Esophagus squamous epithelium (tissue), 5 donors: ENCODE results near the gene SHLD1. TPM values are rescaled to one million over a fixed set of nuclear protein-coding genes. Genes with fewer than 3 reads are reported as not detected.
"Not testable (repeated sequence)": the region's sequence is repeated elsewhere in the genome, so short reads cannot be mapped to it uniquely, and the experiment has no call there.

ENCODE experiments used
- DNase-seq: peaks from one replicate; lab custom pipeline; 2025; lab: John Stamatoyannopoulos, UW
- H3K27ac ChIP-seq, 4 donors: fragments of 200-600 bp; sonication (generic); one replicate each; pipeline ENCODE4 v1.5.1; 2016 to 2019; ENCODE audit warnings: mild to moderate bottlenecking in 1 of 4
- H3K27me3 ChIP-seq, 4 donors: fragments of 200-600 bp; sonication (generic); 1 replicate in 3 of 4; 2 replicates in 1 of 4; pipeline versions ENCODE4 v1.5.1 to v1.6.0; 2017 to 2021; ENCODE audit warnings: antibody characterized with exemption in 1 of 4
- H3K36me3 ChIP-seq, 3 donors: fragments of 200-600 bp; sonication (generic); one replicate each; pipeline ENCODE4 v1.5.1; 2016 to 2019
- H3K4me1 ChIP-seq, 3 donors: fragments of 200-600 bp; sonication (generic); one replicate each; pipeline ENCODE4 v1.5.1; 2017 to 2019
- H3K4me3 ChIP-seq, 4 donors: fragments of 200-600 bp; sonication (generic); 1 replicate in 3 of 4; 2 replicates in 1 of 4; pipeline ENCODE4 v1.5.1; 2016 to 2019; ENCODE audit warnings: mild to moderate bottlenecking in 2 of 4, moderate library complexity in 1 of 4
- H3K9me3 ChIP-seq, 3 donors: fragments of 200-600 bp; sonication (generic); one replicate each; pipeline ENCODE4 v1.5.1; 2016 to 2019
- CTCF ChIP-seq, 6 experiments: fragments of 450-650 bp in 4 of 6; fragments of 200-600 bp in 2 of 6; sonication (generic) in 2 of 6; IDR thresholded peaks; one replicate each; pipeline ENCODE4 v1.5.1; 2016 to 2019; ENCODE audit warnings: antibody characterized with exemption in 6 of 6, mild to moderate bottlenecking in 4 of 6, moderate library complexity in 4 of 6
- POLR2A ChIP-seq, 4 donors: fragments of 450-650 bp; IDR thresholded peaks; one replicate each; pipeline ENCODE4 v1.6.1; 2017; ENCODE audit warnings: antibody characterized with exemption in 4 of 4, mild to moderate bottlenecking in 4 of 4, moderate library complexity in 3 of 4
- WGBS, 2 donors: methylation state at CpG; one replicate each; pipeline ENCODE4 v1.1.5; 2018; 5-methylcytosine and 5-hydroxymethylcytosine counted together
- intact Hi-C: fragments of 100-400 bp; cut with DNase I; formaldehyde crosslinking; loops from one replicate; pipeline ENCODE4 v1.15.0; 2022
- total RNA-seq, 4 donors: library from RNA; depleted of rRNA; stranded (reverse); fragments of >200 nt; gene quantifications; one replicate each; pipeline ENCODE4 v1.1.0, GENCODE V29; 2016
- donor health status: DM: yes; HTN: yes; CAD: no.

SHLD1 gene
- total RNA-seq, 4 donors from 2014 or later: 1.2 to 3.6 (median 2.0) TPM

- 89 to 96% methylated on average over 8 of the region's 8 CpGs for WGBS, 2 donors
- intact Hi-C loops: no loop called here
- H3K4me3 ChIP-seq: no peak overlapping the region
- H3K36me3 ChIP-seq: no peaks in the 10 kb centered on the region
- H3K27me3 ChIP-seq: no peaks in the 10 kb centered on the region
- no peaks in the 10 kb centered on the region for H3K9me3 ChIP-seq
- TF ChIP-seq POLR2A (IDR thresholded peaks at IDR 0.05) (no peak), CTCF (IDR thresholded peaks at IDR 0.05) (no peak)
- H3K4me1 ChIP-seq: no peaks in the 10 kb centered on the region
- no peak for DNase-seq
- no peak overlapping the region for H3K27ac ChIP-seq
Observed at GRCh38 chr20:5796331-5797040, 46.3 kb downstream of the SHLD1 start.

GRCh38 chr20:5797165-5797564 is 47.0 kb downstream of the SHLD1 start:
- no peak overlapping the region for H3K27ac ChIP-seq
- H3K36me3 ChIP-seq: no peaks in the 10 kb centered on the region
- no peaks in the 10 kb centered on the region for H3K27me3 ChIP-seq
- no peaks in the 10 kb centered on the region for H3K9me3 ChIP-seq
- H3K4me1 ChIP-seq: no peaks in the 10 kb centered on the region
- no peak for DNase-seq
- H3K4me3 ChIP-seq: no peak overlapping the region
- intact Hi-C loops: no loop called here
- WGBS, 2 donors: 73 to 100% methylated on average over 1 of the region's 1 CpG
- TF ChIP-seq CTCF (IDR thresholded peaks at IDR 0.05) (no peak), POLR2A (IDR thresholded peaks at IDR 0.05) (no peak)

- Histone ChIP-seq H3K27me3 (no peaks in the 10 kb centered on the region), H3K4me1 (no peaks in the 10 kb centered on the region), H3K36me3 (no peaks in the 10 kb centered on the region), H3K27ac (no peak overlapping the region), H3K9me3 (no peaks in the 10 kb centered on the region), H3K4me3 (no peak overlapping the region)
- TF ChIP-seq POLR2A (IDR thresholded peaks at IDR 0.05): no peak
- TF ChIP-seq CTCF (IDR thresholded peaks at IDR 0.05): no peak
- DNase-seq: no peak
- 60 to 80% methylated on average over 7 of the region's 7 CpGs for WGBS, 2 donors
- intact Hi-C loops: no loop called here
Observed at GRCh38 chr20:5797843-5798462, 47.8 kb downstream of the SHLD1 start.

GRCh38 chr20:5803754-5804303 is 53.6 kb downstream of the SHLD1 start:
- H3K4me3 ChIP-seq, DNase-seq, H3K27me3 ChIP-seq, intact Hi-C loops, H3K27ac ChIP-seq, H3K36me3 ChIP-seq, H3K9me3 ChIP-seq: not testable (repeated sequence)
- H3K4me1 ChIP-seq: peaks cover 0 to 16% (median 0%) of the 10 kb centered on the region in 3 donors
- WGBS, 2 donors: 86 to 92% methylated on average over 12 of the region's 13 CpGs

- 84 to 92% methylated on average over 7 of the region's 7 CpGs for WGBS, 2 donors
- Histone ChIP-seq H3K27me3 (no peaks in the 10 kb centered on the region), H3K27ac (no peak overlapping the region), H3K4me1 (peaks cover 0 to 16% (median 0%) of the 10 kb centered on the region in 3 donors), H3K36me3 (no peaks in the 10 kb centered on the region), H3K4me3 (no peak overlapping the region), H3K9me3 (no peaks in the 10 kb centered on the region)
- no peak for DNase-seq
- no peak for TF ChIP-seq POLR2A (IDR thresholded peaks at IDR 0.05)
- no peak for TF ChIP-seq CTCF (IDR thresholded peaks at IDR 0.05)
- intact Hi-C loops: no loop called here
Observed at GRCh38 chr20:5806457-5807263, 56.5 kb downstream of the SHLD1 start.
